ENCODE results near the gene DENND1A. TPM values are rescaled to one million over a fixed set of nuclear protein-coding genes. Genes with fewer than 3 reads are reported as not detected.
A peak's percentile ranks its signal among the peaks of the same experiment; 100 is the strongest.

The DENND1A gene
- total RNA-seq, 1 donor from 2014 or later = 37.3 TPM

DNA sequence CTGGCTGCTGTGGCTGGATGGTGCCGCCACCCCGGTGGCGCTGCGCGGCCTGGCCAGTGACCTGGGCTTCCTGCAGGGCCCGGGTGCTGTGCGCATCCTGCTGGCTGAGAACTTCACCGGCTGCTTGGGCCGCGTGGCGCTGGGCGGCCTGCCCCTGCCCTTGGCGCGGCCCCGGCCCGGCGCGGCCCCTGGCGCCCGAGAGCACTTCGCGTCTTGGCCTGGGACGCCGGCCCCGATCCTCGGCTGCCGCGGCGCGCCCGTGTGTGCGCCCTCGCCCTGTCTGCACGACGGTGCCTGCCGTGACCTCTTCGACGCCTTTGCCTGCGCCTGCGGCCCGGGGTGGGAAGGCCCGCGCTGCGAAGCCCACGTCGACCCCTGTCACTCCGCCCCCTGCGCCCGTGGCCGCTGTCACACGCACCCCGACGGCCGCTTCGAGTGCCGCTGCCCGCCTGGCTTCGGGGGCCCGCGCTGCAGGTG is 556.4 kb downstream of the DENND1A start:
- intact Hi-C loops (cut with DNase I) = no loop called here
- DNase-seq (ENCODE audit: low spot score in 2 of 2) = no peak
- H3K27me3 ChIP-seq = no peaks in the 10 kb centered on the region

DNA sequence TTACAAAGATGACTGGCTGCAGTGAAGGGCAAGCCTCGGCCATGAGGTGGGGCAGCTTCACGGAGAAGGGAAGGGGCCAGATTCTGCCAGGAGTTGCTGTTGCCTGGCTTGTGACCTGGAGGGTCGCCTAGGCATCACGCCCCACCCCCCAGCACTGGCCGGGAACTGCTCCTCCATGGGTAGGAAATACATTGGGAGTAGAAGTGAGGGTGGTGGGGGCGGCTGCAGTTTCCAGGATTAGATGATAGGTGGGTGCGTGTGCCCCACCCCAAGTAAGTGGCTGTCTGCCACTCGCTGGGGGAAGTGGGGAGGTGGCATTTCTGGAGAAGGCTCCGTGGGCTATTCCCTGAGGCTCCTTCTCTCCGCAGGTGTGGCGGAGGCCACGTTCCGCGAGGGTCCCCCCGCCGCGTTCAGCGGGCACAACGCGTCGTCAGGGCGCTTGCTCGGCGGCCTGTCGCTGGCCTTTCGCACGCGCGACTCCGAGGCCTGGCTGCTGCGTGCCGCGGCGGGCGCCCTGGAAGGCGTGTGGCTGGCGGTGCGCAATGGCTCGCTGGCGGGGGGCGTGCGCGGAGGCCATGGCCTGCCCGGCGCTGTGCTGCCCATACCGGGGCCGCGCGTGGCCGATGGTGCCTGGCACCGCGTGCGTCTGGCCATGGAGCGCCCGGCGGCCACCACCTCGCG is 557.0 kb downstream of the DENND1A start:
- Histone ChIP-seq H3K4me1 (no peaks in the 10 kb centered on the region), H3K27ac (no peak overlapping the region), H3K27me3 (no peaks in the 10 kb centered on the region), H3K9me3 (no peaks in the 10 kb centered on the region), H3K36me3 (no peaks in the 10 kb centered on the region), H3K4me3 (peak overlapping the region in 1 of 2 donors; percentile 0)
- no peak for DNase-seq (ENCODE audit: low spot score in 2 of 2)
- intact Hi-C loops (cut with DNase I) = no loop called here
- TF ChIP-seq, protein P1, sequence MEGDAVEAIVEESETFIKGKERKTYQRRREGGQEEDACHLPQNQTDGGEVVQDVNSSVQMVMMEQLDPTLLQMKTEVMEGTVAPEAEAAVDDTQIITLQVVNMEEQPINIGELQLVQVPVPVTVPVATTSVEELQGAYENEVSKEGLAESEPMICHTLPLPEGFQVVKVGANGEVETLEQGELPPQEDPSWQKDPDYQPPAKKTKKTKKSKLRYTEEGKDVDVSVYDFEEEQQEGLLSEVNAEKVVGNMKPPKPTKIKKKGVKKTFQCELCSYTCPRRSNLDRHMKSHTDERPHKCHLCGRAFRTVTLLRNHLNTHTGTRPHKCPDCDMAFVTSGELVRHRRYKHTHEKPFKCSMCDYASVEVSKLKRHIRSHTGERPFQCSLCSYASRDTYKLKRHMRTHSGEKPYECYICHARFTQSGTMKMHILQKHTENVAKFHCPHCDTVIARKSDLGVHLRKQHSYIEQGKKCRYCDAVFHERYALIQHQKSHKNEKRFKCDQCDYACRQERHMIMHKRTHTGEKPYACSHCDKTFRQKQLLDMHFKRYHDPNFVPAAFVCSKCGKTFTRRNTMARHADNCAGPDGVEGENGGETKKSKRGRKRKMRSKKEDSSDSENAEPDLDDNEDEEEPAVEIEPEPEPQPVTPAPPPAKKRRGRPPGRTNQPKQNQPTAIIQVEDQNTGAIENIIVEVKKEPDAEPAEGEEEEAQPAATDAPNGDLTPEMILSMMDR (IDR thresholded peaks at IDR 0.05) = no peak

More for the DNA sequence above, 556.4 kb downstream of the DENND1A start:
- H3K9me3 ChIP-seq = no peaks in the 10 kb centered on the region
- no peak overlapping the region for H3K27ac ChIP-seq
- peak overlapping the region in 1 of 2 donors; percentile 0 for H3K4me3 ChIP-seq
- TF ChIP-seq, protein P1 (IDR thresholded peaks at IDR 0.05) = no peak
- H3K36me3 ChIP-seq = no peaks in the 10 kb centered on the region
- H3K4me1 ChIP-seq = no peaks in the 10 kb centered on the region

DNA sequence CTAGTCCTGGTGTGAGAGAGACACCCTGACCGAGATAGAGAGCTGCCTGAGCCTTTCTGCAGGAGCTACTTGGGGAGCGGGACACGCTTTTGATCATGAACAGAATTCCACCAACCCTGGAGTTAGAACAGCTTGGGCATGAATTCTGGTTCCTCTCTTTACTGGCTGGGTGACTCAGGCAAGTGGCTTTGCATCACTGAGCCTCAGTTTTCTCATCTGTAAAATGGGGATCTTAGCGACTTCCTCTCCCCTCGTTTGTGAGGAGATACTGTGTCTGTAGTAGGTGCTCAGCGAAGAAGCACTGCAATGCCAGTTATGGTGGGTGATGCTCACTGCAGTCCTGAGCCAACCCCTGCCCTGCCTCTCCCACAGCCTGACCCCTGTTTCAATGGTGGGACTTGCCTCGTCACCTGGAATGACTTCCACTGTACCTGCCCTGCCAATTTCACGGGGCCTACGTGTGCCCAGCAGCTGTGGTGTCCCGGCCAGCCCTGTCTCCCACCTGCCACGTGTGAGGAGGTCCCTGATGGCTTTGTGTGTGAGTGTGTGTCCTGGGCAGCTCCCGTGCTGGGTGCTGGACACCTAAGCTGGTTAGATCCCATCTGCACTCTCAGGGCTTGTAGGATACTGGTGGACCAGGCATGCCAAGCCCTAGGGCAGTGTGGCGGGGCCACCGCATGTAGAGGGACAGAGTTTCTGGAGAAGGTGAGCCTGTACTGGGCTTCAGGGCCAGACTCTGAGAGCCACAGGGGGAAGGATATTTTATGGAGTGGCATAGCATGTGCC is 557.9 kb downstream of the DENND1A start:
- intact Hi-C loops (cut with DNase I) = no loop called here
- H3K4me1 ChIP-seq = no peaks in the 10 kb centered on the region
- H3K27ac ChIP-seq = no peak overlapping the region

DNA sequence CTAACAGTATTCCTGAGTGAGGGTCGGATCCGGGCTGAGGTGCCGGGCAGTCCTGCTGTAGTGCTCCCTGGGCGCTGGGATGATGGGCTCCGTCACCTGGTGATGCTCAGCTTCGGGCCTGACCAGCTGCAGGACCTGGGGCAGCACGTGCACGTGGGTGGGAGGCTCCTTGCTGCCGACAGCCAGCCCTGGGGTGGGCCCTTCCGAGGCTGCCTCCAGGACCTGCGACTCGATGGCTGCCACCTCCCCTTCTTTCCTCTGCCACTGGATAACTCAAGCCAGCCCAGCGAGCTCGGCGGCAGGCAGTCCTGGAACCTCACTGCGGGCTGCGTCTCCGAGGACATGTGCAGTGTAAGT is 558.7 kb downstream of the DENND1A start:
- intact Hi-C loops (cut with DNase I) = no loop called here

More for the DNA sequence above, 557.9 kb downstream of the DENND1A start:
- H3K4me3 ChIP-seq = no peak overlapping the region
- TF ChIP-seq, protein P1 (IDR thresholded peaks at IDR 0.05) = no peak
- H3K9me3 ChIP-seq = no peaks in the 10 kb centered on the region
- H3K27me3 ChIP-seq = no peaks in the 10 kb centered on the region
- H3K36me3 ChIP-seq = no peaks in the 10 kb centered on the region
- no peak for DNase-seq (ENCODE audit: low spot score in 2 of 2)

DNA sequence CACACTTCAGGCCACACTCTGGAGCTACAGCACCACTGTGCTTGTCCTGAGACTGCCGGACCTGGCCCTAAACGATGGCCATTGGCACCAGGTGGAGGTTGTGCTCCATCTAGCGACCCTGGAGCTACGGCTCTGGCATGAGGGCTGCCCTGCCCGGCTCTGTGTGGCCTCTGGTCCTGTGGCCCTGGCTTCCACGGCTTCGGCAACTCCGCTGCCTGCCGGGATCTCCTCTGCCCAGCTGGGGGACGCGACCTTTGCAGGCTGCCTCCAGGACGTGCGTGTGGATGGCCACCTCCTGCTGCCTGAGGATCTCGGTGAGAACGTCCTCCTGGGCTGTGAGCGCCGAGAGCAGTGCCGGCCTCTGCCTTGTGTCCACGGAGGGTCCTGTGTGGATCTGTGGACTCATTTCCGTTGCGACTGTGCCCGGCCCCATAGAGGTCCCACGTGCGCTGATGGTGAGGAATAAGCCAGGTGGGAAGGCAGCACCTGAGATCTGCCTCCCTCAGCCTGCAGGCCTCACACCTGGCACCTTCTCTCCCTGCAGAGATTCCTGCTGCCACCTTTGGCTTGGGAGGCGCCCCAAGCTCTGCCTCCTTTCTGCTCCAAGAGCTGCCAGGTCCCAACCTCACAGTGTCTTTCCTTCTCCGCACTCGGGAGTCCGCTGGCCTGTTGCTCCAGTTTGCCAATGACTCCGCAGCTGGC is 559.2 kb downstream of the DENND1A start:
- Histone ChIP-seq H3K27me3 (no peaks in the 10 kb centered on the region), H3K27ac (no peak overlapping the region), H3K4me3 (no peak overlapping the region), H3K9me3 (no peaks in the 10 kb centered on the region), H3K36me3 (no peaks in the 10 kb centered on the region), H3K4me1 (no peaks in the 10 kb centered on the region)
- intact Hi-C loops (cut with DNase I) = no loop called here
- no peak for DNase-seq (ENCODE audit: low spot score in 2 of 2)
- TF ChIP-seq, protein P1 (IDR thresholded peaks at IDR 0.05) = no peak

More for the DNA sequence above, 558.7 kb downstream of the DENND1A start:
- no peaks in the 10 kb centered on the region for H3K9me3 ChIP-seq
- H3K27ac ChIP-seq = no peak overlapping the region
- H3K36me3 ChIP-seq = no peaks in the 10 kb centered on the region
- H3K4me3 ChIP-seq = no peak overlapping the region
- H3K4me1 ChIP-seq = no peaks in the 10 kb centered on the region
- H3K27me3 ChIP-seq = no peaks in the 10 kb centered on the region
- TF ChIP-seq, protein P1 (IDR thresholded peaks at IDR 0.05) = no peak
- no peak for DNase-seq (ENCODE audit: low spot score in 2 of 2)

Data from ascending aorta (tissue), 2 donors.